ENCODE measurements around the gene GPR162.

DNA sequence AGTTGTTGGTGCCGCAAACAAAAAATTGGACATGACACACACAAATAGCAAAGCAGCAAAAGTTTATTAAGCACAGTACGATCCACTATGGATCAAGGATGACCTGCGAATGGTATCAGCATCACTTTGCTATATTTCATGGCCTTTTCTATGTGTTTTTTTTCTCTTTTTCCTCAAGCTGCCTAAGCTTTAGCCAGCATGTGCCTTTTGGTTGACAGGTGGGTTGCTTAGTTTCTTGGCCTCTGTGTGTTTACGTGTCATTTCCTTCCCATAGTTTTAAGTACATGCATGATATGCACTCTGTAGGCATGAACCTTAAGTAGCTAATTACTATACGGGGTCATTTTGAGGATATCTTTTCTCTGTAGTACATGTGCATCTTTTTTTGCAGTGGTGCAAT is 22.5 kb upstream of the GPR162 start:
- TF ChIP-seq, protein P1, sequence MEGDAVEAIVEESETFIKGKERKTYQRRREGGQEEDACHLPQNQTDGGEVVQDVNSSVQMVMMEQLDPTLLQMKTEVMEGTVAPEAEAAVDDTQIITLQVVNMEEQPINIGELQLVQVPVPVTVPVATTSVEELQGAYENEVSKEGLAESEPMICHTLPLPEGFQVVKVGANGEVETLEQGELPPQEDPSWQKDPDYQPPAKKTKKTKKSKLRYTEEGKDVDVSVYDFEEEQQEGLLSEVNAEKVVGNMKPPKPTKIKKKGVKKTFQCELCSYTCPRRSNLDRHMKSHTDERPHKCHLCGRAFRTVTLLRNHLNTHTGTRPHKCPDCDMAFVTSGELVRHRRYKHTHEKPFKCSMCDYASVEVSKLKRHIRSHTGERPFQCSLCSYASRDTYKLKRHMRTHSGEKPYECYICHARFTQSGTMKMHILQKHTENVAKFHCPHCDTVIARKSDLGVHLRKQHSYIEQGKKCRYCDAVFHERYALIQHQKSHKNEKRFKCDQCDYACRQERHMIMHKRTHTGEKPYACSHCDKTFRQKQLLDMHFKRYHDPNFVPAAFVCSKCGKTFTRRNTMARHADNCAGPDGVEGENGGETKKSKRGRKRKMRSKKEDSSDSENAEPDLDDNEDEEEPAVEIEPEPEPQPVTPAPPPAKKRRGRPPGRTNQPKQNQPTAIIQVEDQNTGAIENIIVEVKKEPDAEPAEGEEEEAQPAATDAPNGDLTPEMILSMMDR (conservative IDR thresholded peaks at IDR 0.05; ENCODE audit: low read length): no peak
- TF ChIP-seq EZH2phosphoT487 (IDR thresholded peaks at IDR 0.05; ENCODE audit: borderline replicate concordance, low read depth, low read length): no peak
